Stimulated activated CD8-positive, alpha-beta memory T cell treated with anti-CD3 and anti-CD28 coated beads, Interleukin-4, amount 100 ng/mL, for 4 hours (primary cell): Measurements from ENCODE around the gene NOA1.
"Not testable (repeated sequence)": the region's sequence is repeated elsewhere in the genome, so short reads cannot be mapped to it uniquely, and the experiment has no call there.

Experiments used
- DNase-seq, 2 donors: peaks; one replicate each; pipeline ENCODE4 v3.0.0-alpha.2; 2020; ENCODE audit warnings: low read depth in 2 of 2, low spot score in 1 of 2

Gene NOA1

GRCh38 chr4:56959100-56959499 is 18.3 kb downstream of the NOA1 start:
- DNase-seq = no peak

DNA sequence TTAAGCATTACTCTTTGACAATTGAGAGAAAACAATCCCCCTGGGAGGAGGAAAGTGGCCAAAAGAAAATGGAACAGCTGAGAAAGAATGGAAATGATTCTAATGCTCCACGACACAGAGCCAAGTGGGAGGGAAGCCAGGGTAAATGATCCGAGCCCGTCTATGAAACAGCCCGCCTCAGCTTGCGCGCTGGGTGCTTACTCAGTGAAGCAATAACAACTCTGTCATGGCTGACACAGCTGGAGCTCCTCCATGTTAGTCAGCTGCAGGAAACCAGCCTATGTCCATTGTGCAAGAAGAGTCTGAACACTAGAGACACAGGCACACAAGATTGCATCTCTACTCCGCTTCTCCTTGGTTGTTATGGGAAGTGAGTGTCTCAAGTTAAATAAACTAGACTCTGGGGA is 19.3 kb downstream of the NOA1 start:
- DNase-seq = no peak

DNA sequence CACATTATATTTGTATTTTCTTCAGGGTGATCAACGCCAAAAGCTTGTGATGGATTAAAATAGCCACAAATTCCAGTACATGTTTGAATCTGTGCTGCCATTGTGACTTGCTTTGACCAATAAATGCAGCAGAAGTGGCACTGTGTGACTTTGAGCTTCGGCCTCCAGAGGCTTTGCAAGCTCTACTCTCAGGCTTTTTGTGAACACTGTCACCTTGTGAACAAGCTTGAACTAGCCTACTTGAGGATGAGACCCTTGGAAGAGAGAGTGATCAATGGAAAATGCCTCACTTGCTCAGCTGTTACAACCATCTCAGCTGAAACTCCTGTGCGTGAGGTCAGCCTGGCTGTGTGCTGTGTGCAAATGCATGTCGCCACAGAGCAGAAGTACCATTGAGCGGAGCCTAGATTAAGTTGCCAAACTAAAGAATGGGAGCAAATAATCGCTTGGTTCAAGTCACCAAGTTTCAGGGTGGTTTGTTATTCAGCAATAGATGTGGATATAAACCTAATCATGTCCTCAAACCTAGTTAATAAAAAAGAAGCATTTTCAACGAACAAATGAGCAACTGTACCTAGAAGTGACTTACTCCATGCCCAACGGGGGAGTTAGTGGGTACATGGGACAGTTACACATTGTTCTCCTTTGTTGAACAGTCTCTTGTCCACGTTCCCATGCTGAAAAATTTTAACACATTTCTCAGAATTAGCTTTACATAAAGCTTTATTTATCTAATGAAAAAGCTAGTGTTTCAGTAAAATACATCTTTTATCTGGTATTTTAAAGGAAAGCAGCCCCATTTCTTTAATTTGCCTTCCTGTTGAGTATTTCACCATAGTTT is 23.5 kb downstream of the NOA1 start:
- DNase-seq = no peak

DNA sequence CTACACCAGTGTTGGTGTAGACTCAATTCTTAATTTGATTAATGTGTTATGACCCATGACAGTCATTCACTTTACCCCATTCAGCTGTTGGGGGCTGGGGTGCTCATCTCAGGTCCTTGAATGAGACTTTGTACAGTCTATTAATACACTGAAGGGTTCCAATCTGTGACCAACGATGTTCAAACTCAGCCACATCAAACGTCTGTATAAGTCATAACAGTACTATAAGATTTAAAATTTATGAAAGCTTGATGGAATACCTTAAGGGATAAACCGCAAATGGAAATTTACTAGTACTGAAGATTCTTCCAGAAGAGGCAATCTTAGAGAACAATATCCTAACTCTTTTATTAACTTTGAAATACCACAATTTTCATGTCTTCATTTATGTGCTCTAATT is 36.0 kb downstream of the NOA1 start:
- no peak for DNase-seq

DNA sequence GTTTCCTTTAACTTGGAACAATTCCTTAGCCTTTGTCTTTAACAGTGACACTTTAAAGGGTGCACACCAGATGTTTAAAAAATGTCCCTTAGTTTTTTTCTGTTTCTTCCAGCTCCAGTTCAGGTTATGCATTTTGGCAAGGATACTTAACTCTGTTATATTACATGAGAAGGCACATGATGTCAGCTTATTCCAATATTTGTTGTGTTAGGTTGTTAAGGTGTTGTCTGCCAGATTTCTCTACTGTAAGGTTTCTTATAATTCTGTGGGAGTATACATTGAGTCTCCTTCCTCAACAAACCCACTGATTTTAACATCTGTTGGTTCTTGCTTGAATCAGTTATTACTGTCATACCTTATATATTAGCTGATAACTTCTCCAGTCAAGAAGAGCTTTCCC is 36.4 kb downstream of the NOA1 start:
- no peak for DNase-seq

DNA sequence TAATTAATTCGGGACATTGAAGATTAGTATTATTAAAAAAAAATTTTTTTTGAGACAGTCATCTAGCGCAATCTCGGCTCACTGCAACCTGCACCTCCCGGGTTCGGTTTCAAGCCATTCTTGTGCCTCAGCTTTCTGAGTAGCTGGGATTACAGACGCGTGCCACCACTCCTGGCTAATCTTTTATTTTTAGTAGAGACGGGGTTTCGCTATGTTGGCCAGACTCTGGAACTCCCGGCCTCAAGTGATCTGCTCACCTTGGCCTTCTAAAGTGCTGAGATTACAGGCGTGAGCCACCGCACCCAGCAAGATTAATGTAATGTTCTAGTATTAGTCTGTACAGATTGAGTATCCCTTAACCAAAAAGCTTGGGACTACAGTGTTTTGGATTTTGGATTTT is 37.0 kb downstream of the NOA1 start:
- DNase-seq = no peak

- not testable (repeated sequence) for DNase-seq
Measured at GRCh38 chr4:56939826-56940225, 37.6 kb downstream of the NOA1 start.

DNA sequence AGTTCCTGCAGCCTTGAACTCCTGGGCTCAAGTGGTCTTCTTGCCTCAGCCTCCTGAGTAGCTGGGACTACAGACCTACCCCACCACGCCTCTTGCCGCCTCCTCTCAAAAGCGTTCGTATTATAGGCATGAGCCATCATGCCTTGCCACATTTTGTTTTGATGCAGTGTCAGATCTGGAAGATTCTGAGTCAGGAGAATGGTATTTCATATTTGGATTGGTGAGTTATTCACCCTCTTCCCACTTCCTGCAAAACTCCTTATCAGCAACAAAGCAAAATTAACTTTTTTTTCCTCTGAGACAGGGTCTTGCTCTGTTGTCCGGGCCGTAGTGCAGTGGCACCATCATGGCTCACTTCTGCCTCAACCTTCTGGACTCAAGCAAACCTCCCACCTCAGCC is 40.1 kb downstream of the NOA1 start:
- DNase-seq = no peak

DNA sequence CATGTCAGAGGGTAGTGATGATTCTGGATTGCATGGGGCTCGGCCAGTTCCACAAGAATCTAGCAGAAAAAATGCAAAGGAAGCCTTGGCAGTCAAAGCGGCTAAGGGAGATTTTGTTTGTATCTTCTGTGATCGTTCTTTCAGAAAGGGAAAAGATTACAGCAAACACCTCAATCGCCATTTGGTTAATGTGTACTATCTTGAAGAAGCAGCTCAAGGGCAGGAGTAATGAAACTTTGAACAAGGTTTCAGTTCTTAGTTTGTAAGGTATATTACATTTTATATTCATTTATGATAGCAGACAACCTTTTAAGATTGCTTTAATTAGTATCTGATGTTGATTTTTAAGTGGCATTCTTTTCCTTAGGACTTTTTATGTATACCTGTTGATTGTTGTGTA is 45.5 kb downstream of the NOA1 start:
- no peak for DNase-seq

GRCh38 chr4:56930638-56931037 is 46.8 kb downstream of the NOA1 start:
- no peak for DNase-seq

DNA sequence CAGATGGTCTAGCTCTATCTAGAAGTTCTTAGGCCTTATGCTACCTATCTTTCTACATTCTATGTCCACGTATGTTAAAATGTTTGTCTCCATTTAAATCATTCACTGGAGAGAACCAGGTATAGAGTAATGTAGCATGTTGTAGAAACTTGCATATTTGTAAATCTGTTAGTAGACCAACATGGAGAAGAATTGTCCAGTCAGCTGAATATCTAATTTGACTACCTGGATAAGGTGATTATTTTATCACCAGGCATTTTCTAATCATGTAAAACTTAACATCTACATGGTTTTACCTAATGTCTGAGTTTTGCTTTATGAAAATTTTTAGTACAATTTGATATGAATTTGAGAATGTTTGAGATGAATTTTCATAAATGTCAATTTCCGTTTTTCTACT is 50.2 kb downstream of the NOA1 start:
- DNase-seq = no peak

- not testable (repeated sequence) for DNase-seq
Measured at GRCh38 chr4:56914977-56915376, 62.4 kb downstream of the NOA1 start.

DNA sequence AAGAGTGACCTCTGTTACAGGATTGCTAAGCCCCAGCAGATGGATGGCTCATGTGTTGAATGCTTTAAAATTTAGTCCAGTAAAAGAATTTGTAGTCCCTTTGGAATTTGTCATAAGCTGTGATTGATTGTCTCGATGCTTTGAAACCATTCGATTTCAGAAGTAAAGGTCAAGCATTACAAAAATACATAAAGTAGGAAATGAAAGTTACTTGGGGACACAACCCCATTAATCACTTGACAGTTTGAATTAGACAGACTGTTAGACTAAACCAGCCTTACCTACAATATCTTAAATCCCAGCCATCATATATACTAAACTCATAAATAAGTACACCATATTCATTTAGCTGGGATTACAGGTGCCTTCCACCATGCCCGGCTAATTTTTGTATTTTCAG is 63.1 kb downstream of the NOA1 start:
- no peak for DNase-seq
